Measurements from ENCODE around the gene SIK3.
"Not testable (repeated sequence)": the region's sequence is repeated elsewhere in the genome, so short reads cannot be mapped to it uniquely, and the experiment has no call there.

Gene SIK3

GRCh38 chr11:116840224-116840745, 257.9 kb downstream of the SIK3 start:
- DNase-seq (ENCODE audit: low spot score): peak; percentile 53

GRCh38 chr11:116838321-116839084, 259.7 kb downstream of the SIK3 start:
- no peak for DNase-seq (ENCODE audit: low spot score)

- no peak for DNase-seq (ENCODE audit: low spot score)
Measured at GRCh38 chr11:116837231-116838091, 260.8 kb downstream of the SIK3 start, which contains the start of gene APOA1. TSS of gene APOA1 (minus strand) at chr11:116837622. CDS start at chr11:116837387, 235 bp downstream.

GRCh38 chr11:116836632-116836991, 261.6 kb downstream of the SIK3 start:
- DNase-seq (ENCODE audit: low spot score): no peak

GRCh38 chr11:116835791-116836631, 262.2 kb downstream of the SIK3 start:
- DNase-seq (ENCODE audit: low spot score): peak; percentile 93

GRCh38 chr11:116835042-116835772, 263.0 kb downstream of the SIK3 start:
- no peak for DNase-seq (ENCODE audit: low spot score)

GRCh38 chr11:116834535-116835041, 263.6 kb downstream of the SIK3 start:
- not testable (repeated sequence) for DNase-seq (ENCODE audit: low spot score)

- no peak for DNase-seq (ENCODE audit: low spot score)
Measured at GRCh38 chr11:116833816-116834534, 264.3 kb downstream of the SIK3 start.

GRCh38 chr11:116833491-116833815, 264.8 kb downstream of the SIK3 start:
- DNase-seq (ENCODE audit: low spot score): no peak

GRCh38 chr11:116832350-116833290, 265.6 kb downstream of the SIK3 start:
- DNase-seq (ENCODE audit: low spot score): no peak

GRCh38 chr11:116831790-116832349, 266.4 kb downstream of the SIK3 start:
- no peak for DNase-seq (ENCODE audit: low spot score)

GRCh38 chr11:116830184-116830912, 267.9 kb downstream of the SIK3 start:
- no peak for DNase-seq (ENCODE audit: low spot score)

GRCh38 chr11:116829525-116830183, 268.6 kb downstream of the SIK3 start, which contains the start of gene APOC3:
TSS of gene APOC3 (plus strand) at chr11:116829907. CDS start at chr11:116830583, 676 bp downstream.
- no peak for DNase-seq (ENCODE audit: low spot score)

GRCh38 chr11:116828632-116829524, 269.4 kb downstream of the SIK3 start:
- DNase-seq (ENCODE audit: low spot score): no peak

- DNase-seq (ENCODE audit: low spot score): no peak
Measured at GRCh38 chr11:116827461-116827860, 270.8 kb downstream of the SIK3 start.

GRCh38 chr11:116826751-116827431, 271.3 kb downstream of the SIK3 start:
- DNase-seq (ENCODE audit: low spot score): no peak
